Endothelial cell (in vitro differentiated cells): ENCODE results near the gene FOXL1. TPM values are rescaled to one million over a fixed set of nuclear protein-coding genes. Genes with fewer than 3 reads are reported as not detected.

ENCODE experiments used
- DNase-seq: peaks from one replicate; pipeline ENCODE4 v3.0.0; 2021; ENCODE audit warnings: low spot score
- H3K27ac Mint-ChIP-seq: one replicate; pipeline ENCODE4 v1.8.0; 2021; ENCODE audit warnings: mixed read lengths, inconsistent platforms; ENCODE audit not compliant: unreplicated experiment
- H3K27me3 Mint-ChIP-seq: one replicate; pipeline ENCODE4 v1.8.0; 2021; ENCODE audit warnings: mild to moderate bottlenecking, moderate library complexity, mixed read lengths, inconsistent platforms; ENCODE audit not compliant: unreplicated experiment
- H3K36me3 Mint-ChIP-seq: one replicate; pipeline ENCODE4 v1.8.0; 2021; ENCODE audit warnings: mild to moderate bottlenecking, low read depth, mixed read lengths, inconsistent platforms; ENCODE audit not compliant: unreplicated experiment
- H3K4me1 Mint-ChIP-seq: one replicate; pipeline ENCODE4 v1.8.0; 2021; ENCODE audit warnings: mild to moderate bottlenecking, mixed read lengths, inconsistent platforms; ENCODE audit not compliant: unreplicated experiment
- H3K4me3 Mint-ChIP-seq: one replicate; pipeline ENCODE4 v1.8.0; 2021; ENCODE audit warnings: mild to moderate bottlenecking, mixed read lengths, inconsistent platforms; ENCODE audit not compliant: unreplicated experiment
- H3K9me3 Mint-ChIP-seq: one replicate; pipeline ENCODE4 v1.8.0; 2021; ENCODE audit warnings: mixed read lengths, inconsistent platforms; ENCODE audit not compliant: unreplicated experiment
- total RNA-seq: library from RNA; stranded (reverse); fragmentation: NEBNext Ultra II Directional; extraction: Animal tissue kit (Norgen Biotek cat#: 25700); gene quantifications from one replicate; pipeline ENCODE4 v1.2.1, GENCODE V29; 2021; ENCODE audit not compliant: unreplicated experiment
- TF ChIP-seq, protein P1 (sequence below): fragments of 200-600 bp; sonication (generic); IDR thresholded peaks from one replicate; pipeline ENCODE4 v1.5.0; 2021; ENCODE audit warnings: antibody characterized with exemption; ENCODE audit not compliant: unreplicated experiment

FOXL1 gene
- total RNA-seq, 1 donor from 2014 or later: 3.4 TPM

DNA sequence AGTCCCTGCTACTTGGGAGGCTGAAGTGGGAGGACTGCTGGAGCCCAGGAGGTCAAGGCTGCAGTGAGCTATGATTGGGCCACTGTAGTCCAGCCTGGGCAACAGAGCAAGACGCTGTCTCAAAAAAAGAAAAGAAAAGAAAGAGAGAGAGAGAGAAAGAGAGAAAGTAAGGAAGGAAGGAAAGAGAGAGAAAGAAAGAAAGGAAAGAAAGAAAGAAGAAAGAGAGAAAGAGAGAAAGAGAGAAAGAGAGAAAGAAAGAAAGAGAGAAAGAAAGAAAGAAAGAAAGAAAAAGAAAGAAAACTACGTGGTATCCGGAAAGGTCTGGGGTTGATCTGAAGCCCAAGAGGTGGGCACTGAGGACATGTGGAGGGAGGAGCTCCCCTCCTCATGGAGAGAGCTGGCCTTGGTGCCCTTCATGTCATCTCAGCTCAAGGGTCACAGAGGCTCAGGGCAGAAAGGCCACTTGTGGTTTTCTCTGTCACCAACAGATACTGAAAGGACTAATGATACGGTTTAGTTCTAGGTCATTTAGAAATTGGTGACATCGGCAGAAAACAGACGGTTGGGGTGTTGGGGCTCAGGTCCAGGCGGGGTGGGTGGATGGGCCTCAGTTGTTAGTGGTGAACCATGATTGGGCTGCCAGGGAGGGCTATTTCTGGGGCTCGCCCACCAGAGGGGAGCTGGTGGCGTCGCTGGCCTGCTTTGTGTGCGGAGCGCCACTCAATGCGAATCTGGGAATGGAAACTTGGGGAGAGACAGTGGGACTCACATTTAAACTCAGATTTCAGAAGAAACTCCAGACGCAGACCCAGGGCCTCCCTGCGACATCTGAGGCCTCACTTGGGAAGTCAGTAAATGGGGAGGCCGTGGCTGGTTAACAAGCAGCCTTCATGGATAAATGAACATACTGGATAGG, 44.6 kb downstream of the FOXL1 start:
- Mint-ChIP-seq H3K9me3 (no peaks in the 10 kb centered on the region), H3K36me3 (no peaks in the 10 kb centered on the region), H3K4me3 (no peak overlapping the region), H3K27ac (no peak overlapping the region), H3K4me1 (peaks cover 3% of the 10 kb centered on the region), H3K27me3 (peaks cover 2% of the 10 kb centered on the region)
- DNase-seq: no peak
- TF ChIP-seq, protein P1, sequence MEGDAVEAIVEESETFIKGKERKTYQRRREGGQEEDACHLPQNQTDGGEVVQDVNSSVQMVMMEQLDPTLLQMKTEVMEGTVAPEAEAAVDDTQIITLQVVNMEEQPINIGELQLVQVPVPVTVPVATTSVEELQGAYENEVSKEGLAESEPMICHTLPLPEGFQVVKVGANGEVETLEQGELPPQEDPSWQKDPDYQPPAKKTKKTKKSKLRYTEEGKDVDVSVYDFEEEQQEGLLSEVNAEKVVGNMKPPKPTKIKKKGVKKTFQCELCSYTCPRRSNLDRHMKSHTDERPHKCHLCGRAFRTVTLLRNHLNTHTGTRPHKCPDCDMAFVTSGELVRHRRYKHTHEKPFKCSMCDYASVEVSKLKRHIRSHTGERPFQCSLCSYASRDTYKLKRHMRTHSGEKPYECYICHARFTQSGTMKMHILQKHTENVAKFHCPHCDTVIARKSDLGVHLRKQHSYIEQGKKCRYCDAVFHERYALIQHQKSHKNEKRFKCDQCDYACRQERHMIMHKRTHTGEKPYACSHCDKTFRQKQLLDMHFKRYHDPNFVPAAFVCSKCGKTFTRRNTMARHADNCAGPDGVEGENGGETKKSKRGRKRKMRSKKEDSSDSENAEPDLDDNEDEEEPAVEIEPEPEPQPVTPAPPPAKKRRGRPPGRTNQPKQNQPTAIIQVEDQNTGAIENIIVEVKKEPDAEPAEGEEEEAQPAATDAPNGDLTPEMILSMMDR: no peak

DNA sequence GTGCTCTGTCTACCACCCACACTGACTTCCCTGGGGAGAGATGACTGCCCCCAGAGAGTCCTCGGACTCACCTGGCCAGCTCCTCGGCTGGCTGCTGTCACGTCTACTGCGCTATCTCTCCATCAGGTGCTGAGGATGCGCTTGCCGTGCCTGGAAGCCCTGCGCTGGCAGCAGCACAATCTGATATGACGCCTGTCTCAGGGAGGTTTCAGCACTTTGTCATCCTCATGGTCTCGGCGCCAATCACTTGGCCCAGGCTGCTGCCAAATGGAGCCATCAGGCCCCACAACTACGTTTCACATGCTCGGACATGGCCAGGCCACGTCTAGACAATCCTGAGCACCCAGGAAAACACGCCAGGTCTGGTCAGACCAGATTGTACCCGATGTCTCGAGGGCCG, 46.7 kb downstream of the FOXL1 start:
- Mint-ChIP-seq H3K4me1 (no peaks in the 10 kb centered on the region), H3K27me3 (no peaks in the 10 kb centered on the region), H3K27ac (no peak overlapping the region), H3K4me3 (no peak overlapping the region), H3K36me3 (no peaks in the 10 kb centered on the region), H3K9me3 (no peaks in the 10 kb centered on the region)
- no peak for DNase-seq
- TF ChIP-seq, protein P1: no peak

DNA sequence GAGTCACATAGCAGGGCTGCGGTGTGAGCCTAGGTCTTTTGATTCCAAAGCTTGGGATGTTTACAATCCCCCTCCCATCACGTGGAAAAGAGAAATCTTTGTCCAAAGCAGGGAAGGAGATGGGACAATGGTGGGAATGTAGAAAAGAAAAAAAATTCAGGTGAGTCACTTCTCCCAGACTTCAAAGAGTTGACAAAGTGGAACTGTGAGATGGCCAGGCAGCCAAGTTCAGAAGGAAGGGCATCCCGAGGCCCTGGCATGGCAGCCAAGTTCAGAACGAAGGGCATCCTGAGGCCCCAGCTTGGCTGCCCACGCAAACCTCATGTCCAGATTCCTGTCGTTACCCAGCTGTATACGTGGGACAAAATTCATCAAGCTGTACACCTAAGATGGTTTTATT, 47.5 kb downstream of the FOXL1 start:
- no peaks in the 10 kb centered on the region for H3K4me1 Mint-ChIP-seq
- TF ChIP-seq, protein P1: no peak
- H3K36me3 Mint-ChIP-seq: no peaks in the 10 kb centered on the region
- no peaks in the 10 kb centered on the region for H3K27me3 Mint-ChIP-seq
- no peaks in the 10 kb centered on the region for H3K9me3 Mint-ChIP-seq
- H3K4me3 Mint-ChIP-seq: no peak overlapping the region
- H3K27ac Mint-ChIP-seq: no peak overlapping the region
- no peak for DNase-seq

DNA sequence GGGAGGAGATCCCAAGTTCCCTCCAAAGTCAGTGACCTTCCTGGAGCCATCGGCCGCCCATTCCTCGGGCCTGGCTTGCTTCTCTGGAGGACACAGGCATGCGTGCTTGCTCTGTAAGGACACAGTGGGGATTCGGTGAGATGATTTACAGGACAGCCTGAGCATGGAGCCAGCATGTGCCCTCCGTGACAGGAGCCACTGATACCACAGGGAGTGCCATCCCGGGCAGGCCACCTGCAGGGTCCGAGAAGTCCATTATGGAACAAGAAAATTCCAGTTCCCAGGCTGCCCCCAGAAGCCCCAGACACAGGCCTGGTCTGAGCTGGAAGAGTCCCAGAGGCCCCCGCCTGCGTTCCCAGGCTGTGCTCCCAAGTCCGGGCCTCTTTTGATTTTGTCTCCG, 47.9 kb downstream of the FOXL1 start:
- no peaks in the 10 kb centered on the region for H3K27me3 Mint-ChIP-seq
- TF ChIP-seq, protein P1: no peak
- no peak overlapping the region for H3K4me3 Mint-ChIP-seq
- no peak overlapping the region for H3K27ac Mint-ChIP-seq
- DNase-seq: no peak
- no peaks in the 10 kb centered on the region for H3K36me3 Mint-ChIP-seq
- H3K9me3 Mint-ChIP-seq: no peaks in the 10 kb centered on the region
- no peaks in the 10 kb centered on the region for H3K4me1 Mint-ChIP-seq

DNA sequence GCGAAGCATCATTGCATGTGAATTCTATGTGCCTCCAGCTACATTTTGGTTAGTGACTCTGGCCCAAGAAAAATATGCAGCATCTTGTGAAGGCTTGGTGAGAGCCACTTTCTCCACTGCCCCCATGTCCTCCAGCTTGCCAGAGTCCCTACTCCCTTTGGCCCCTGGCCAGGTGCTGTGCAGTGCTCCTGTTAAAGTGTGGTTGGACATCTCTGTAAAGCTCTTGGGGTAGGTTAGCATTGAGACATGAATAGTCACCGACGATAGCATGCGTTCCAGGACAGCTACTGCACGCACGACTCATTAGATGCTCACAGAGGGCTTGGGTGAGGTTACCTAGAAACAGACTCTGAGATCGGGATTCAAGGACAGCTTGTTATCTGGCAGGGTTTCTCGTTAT, 48.6 kb downstream of the FOXL1 start:
- H3K27ac Mint-ChIP-seq: no peak overlapping the region
- no peaks in the 10 kb centered on the region for H3K9me3 Mint-ChIP-seq
- no peak overlapping the region for H3K4me3 Mint-ChIP-seq
- no peak for DNase-seq
- H3K4me1 Mint-ChIP-seq: no peaks in the 10 kb centered on the region
- no peaks in the 10 kb centered on the region for H3K36me3 Mint-ChIP-seq
- TF ChIP-seq, protein P1: no peak
- H3K27me3 Mint-ChIP-seq: no peaks in the 10 kb centered on the region
